Inferior parietal cortex (tissue), 1 donor: Measurements from ENCODE around the gene SSR1.

Source experiments
- DNase-seq: peaks from one replicate; pipeline ENCODE4 v3.0.0-alpha.2; 2016; ENCODE audit errors: extremely low spot score

The SSR1 gene

DNA sequence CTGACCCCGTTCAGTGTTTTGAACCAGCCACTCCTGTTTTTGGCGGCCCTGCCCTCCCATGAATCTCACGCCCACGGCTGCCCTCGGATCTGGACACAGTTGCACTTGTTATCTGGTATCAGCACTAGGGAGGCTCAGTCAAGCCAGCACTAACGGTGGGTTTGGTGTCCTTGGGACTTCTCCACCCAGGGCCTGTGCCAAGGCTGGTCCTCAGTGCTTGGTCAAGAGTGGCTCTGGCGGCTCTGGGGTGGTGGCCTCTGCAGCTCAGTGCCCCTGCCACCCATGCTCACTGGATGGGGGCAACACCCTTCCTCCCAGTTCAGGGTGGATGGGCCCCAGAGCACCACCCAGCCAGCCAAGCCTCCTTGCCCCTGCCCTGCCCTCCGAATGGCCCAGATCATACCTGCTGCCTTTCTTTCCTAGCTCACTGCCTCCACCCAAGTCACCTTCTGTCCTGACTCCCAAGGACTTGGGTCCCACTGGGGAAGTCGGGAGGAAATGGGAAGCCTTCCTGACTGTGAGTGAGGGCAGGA lies 54.7 kb downstream of the SSR1 start:
- DNase-seq, result no peak

DNA sequence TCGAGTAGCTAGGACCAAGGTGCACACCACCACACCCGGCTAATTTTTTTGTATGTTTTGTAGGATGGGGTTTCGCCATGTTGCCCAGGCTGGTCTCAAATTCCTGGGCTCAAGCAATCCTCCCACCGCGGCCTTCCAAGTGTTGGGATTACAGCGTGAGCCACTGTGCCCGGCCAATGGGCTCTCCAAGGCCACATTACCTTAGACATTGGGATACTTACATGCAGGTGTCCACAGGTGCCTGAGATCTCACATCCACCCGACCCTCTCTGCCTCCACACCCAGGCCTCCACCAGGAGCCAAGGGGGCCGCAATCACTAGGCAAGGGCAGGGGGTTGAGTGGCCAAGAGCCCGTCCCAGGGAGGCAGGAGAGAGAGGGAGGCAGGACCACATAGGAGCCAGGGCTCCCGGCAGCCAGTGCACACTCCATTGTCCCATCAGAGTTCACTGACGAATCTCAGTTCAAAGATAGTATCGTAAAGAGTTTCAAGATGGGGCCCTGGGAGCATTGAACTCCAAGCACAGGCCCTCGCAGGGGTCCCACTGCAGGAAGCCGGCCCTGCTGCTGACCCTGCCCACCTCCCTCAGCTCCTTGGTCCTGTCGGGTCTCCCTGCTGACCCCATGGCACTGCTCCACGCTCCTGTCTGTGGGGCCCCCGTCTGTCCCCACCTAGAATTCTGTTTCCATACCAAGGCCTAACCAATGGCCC lies 55.3 kb downstream of the SSR1 start:
- no peak for DNase-seq

DNA sequence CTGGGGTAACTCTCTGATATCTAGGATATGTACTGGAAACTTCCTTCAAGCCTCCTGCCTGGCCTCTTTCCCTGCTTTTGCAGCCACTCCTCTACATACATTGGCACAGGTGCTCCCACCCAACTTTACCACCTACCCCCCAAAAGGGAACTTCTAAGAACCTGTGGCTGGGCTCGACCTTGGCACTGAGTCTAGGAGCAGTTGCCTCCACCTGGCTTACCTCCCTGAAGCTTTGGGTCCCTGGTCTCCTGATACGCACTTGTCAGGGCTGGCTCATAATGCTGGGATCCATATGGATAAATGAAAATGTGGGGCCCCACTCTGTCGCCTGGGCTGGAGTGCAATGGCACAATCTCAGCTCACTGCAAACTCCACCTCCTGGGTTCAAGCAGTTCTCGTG lies 56.2 kb downstream of the SSR1 start:
- DNase-seq, result no peak

DNA sequence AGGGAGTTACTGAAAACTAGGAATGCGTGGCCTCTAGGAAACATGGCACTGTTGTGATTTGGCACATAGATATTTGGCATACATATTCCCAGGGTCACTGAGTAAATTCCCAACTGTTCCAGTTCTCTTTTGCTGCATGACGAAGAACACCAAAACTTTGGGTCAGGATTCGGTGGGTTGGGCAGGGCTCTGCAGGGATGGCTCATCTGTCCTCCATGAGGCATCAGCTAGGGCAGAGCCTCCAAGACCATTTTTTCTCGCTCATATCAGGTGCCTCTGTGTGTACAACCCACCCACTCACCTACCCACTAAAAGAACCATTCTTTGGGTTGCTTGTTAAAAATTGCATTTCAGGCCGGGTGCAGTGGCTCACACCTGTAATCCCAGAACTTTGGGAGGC lies 57.1 kb downstream of the SSR1 start:
- no peak for DNase-seq

DNA sequence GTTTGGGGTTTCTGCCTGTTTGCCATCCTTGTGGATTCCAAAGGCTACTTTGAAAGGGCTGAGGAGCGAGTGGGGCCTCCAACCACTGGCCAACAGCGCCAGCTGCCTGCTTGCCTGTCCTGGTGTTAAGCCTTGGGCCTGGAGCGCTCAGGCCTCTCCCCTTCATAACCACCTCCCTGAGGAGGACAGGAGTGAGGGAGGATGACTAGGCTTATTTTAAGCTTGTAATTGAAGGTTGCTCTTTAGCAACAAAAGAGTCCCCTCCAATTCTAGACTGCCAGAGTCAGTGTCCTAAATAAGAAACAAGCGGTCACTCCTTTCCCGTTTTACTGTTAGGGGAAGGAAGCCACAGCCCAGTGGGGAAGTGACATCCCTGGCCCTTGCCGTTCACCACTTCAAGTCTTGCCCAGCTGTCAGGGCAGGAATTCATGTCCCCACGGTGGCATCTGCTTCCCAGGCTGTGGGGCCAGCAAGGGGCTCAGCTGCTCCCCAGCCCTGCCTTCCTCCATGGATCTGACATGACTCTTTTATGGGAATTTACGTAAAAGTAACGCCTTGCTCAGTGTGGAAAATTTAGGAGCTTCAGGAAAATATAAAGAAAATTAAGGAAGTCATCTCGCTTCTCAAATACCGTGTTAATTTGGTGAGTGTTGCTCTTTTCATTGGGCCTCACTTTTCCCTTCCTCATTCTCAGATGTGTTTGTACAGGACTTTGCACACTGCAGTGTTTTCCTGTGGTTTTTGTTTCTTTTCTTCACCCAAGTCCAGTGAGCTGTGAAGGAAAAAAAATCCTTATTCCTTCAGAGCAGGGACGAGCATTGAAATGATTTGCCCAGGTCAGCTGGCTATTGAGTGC lies 57.8 kb downstream of the SSR1 start:
- DNase-seq, result no peak

DNA sequence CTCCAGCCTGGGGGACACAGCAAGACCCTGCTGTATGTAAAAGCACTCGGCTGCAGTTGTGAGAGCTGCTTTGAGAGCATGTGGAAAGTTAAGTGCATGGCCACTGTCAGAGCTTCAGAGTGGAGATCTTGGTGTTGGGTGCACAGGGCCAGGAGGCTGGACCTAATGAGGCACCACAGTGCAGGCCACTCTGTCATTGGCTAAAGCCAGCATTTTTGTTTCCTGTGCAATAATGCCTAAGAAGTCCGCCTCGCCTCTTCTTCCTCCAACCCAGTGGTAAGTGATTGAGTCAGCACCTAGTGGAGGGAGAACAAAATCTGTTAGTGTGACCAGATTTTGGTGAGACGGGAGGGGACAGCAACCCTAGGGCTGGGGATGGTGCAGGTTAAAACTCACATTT lies 60.6 kb downstream of the SSR1 start:
- DNase-seq, result no peak

DNA sequence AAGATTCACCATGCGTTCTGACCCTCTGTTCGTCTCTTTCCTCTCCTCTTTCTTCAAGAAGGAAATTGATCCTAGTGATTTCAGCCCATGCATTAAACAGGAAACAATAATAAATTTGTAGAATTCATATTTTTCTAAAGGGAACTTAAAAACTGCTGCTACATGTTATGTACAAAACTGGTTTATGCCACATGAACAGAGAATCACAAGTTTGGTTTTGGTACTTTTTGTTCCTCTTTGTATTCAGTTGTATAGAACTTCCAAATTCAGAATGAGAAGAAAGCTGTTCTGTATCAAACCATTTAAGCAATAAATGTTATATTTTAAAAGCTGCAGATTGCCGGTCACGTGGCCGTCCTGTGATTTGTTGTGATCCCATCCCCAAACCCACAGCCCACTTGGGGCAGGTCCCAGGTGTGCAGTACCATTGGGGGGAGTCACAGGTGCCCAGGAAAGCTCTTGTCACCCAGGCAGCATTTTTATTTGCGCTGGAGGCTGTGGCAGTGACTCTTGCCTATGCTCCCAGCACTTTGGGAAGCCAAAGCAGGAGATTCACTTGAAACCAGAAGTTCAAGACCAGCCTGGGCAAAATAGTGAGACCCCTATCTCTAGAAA lies 61.2 kb downstream of the SSR1 start:
- no peak for DNase-seq

DNA sequence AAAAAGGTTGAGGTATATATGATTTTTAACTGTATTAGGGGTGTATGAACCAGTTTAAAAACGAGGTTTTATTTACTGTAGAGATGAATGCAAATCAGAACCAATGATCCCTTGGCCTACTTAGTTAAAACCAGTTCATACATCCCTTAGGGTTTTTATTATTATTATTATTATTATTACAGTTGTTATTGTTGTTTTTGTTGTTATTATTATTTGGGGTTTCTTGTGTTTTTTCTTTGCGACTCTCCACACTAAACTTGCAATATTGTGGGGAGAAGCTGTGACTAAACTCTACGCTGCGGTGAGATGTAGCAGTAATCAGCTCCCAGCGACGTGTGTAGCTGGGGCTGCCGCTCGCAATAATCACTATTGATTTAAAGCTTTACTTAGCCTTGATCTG lies 62.2 kb downstream of the SSR1 start:
- DNase-seq, result no peak

DNA sequence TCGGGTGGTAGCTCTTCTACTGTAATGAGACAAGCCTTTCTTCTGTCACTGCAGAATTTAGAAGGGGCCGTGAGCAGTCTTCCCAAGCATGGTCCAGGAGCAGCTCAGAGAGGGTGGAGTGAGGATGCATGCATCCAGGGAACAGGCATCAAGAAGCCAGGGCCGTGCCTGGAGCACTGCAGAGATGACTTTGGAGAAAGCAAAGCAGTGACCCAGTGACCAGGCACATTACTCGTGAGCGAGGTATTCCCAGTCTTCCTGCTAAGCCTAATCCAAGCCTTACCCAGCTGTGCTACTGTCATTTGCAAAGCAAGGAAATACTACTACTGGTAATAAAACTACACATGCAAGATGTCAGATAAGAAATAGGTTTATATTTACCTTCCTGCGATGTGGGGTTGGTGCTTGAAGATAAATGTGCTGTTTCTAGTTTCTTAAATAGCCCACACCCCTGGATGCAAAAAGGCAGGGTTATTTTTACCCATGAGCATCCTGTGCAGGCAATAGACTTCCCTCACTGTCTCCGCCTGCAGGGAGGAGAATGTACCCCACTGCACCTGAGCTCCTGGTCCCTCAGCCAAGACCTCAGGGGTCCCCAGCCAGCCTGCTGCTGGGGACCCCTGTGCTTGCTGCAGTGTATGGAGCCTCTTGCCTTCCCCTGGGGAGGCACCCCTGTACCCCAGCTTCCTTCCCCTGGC lies 62.9 kb downstream of the SSR1 start:
- DNase-seq, result no peak

DNA sequence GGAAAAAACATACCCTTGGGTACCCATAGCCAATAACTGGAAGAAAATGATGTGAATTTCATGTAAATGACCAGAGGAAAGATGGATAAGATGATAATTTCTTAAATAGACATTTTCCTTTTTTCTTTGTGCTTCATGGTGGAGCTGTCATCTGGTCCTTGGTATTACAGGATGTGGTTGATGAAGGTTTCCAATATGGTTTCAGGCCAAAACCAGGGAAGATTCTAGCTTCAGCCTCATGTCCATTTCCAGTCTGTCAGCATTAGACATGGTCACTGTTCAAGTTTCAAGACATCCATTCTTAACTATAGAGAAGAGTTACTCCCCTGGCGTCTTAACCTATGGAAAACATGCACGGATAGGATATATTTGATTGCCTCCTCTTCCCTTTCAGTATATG lies 63.6 kb downstream of the SSR1 start:
- no peak for DNase-seq

DNA sequence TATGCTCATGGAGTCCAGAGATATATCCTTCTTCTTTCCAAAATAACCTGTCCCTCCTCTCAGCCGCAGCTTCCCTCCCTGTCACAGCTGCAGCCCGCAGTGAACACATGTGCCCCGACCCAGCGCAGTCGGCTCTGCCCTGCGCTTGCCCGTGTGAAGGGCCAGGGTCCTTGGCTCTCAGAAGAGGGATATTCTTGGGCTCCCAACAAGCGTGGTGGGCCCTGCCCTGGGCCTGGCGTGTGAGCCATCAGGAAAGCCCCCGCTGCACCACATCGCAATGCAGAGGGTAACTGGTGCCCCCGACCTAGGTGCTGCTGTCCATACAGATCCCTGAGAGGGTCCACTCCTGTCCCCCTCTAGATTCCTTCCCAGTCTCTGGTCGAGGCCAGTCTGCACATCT lies 65.2 kb downstream of the SSR1 start:
- no peak for DNase-seq

DNA sequence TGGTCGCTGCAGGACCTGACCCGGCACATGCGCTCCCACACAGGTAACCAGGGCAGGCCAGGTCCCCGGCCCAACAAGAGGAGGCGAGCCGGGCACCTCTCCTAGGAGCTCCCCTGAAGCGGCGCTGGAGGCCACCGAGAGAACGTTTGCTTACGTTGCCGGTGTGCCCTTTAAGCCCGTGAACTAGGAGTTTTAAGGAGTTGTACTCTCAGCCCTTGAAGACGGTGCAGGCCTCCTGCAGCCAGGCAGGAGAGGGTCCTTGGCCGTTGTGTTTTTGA lies 65.9 kb downstream of the SSR1 start:
- DNase-seq, result no peak

DNA sequence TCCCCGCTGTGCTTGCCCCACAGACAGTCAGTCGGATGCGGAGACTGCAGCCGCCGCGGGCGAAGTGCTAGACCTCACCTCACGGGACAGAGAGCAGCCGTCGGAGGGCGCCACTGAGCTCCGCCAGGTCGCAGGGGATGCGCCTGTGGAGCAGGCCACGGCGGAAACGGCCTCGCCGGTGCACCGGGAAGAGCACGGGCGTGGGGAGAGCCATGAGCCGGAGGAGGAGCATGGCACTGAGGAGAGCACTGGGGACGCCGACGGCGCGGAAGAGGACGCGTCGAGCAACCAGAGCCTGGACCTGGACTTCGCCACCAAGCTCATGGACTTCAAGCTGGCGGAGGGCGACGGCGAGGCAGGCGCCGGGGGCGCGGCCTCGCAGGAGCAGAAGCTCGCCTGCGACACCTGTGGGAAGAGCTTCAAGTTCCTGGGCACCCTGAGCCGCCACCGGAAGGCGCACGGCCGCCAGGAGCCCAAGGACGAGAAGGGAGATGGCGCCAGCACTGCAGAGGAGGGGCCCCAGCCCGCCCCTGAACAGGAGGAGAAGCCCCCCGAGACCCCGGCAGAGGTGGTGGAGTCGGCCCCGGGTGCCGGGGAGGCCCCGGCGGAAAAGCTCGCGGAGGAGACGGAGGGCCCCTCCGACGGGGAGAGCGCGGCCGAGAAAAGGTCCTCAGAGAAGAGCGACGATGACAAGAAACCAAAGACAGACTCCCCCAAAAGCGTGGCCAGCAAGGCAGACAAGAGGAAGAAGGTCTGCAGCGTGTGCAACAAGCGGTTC lies 66.4 kb downstream of the SSR1 start:
- DNase-seq, result no peak

DNA sequence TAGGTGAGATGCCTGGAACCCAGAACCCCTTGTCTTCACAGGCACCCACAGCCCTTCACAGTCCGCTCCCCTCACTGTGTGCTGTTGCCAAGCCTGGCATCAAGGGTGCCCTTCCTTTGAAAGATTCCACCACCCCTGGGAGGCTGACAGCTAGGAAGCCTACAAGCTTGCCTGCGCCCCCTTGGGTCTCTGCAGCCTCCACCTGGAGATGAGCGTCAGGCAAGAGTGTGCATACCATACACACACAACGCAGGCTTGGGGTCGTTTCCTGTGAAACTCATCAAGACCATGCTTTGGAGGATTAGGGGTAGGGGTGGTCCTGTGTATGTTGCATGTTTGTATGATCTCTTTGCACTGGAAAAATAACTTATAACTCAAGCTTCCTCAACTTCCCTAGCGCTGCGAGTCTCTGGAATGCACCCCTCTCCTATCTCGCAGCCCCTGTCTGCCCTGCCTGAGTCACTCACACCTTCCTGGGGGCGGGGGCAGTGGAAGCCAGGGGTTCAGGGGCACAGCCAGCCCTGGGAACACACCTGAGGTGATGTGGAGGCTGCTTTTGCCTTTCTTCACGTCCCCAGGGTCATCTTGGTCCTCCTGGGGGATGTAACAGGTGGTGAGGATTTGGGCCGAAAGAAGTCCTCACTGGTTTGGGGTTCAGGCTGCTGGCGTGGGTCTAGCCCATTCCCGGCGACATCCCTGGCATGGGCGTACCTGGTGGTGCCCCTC lies 67.2 kb downstream of the SSR1 start:
- DNase-seq, result no peak

DNA sequence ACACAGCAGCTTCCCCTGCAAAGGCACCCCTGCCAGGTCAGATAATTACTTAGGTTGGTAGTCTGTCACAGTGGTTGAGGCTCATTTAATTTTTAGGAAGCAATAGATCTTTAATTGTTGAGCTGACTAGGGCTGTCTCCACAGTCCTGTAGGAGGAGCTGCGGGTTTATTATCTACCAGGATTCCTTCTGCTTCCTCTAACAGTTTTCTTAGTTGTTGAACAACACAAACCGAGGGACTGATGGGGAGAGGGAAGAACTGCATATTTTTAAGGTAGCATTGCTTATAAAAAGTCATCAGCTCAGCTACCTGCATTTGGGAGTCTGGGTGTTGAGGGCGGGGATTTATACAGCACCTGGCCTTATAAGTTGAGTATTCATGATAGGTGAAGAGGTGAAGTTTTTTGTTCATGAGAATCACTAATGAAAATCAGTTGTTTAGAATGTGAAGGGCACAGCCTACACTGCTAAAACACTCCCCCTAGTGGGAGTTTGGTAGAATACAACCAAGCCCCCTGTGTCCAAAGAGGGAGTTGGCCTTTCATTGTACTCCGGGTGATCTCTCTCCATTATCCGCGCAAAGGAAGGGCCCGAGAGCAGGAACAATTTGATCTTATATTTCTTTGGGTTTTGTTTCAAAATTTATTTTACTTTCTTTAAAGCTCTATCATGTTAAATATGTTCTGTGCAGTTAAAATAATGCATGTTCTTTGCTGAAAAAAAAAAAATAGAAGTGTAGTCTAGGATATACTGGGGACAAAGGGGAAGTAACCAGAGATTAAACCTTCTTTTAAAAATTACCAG lies 69.6 kb downstream of the SSR1 start:
- peak; percentile 88 for DNase-seq

DNA sequence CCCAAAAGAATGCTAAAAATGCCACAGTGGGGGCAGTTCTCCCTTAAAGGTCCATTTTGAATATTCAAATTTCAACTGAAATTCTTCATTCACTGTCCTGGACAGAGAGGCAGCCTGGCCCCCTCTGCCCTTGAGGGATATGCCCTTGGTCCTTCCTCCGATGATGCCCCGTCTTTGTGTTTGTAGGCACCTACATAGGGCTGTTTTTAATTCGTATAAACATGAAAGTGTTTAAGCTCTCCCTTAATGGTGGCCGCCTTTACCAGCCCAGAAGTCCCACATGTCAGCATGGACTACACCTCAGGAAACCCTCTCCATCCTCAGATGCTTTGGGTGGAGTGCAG lies 70.2 kb downstream of the SSR1 start:
- DNase-seq, result no peak

DNA sequence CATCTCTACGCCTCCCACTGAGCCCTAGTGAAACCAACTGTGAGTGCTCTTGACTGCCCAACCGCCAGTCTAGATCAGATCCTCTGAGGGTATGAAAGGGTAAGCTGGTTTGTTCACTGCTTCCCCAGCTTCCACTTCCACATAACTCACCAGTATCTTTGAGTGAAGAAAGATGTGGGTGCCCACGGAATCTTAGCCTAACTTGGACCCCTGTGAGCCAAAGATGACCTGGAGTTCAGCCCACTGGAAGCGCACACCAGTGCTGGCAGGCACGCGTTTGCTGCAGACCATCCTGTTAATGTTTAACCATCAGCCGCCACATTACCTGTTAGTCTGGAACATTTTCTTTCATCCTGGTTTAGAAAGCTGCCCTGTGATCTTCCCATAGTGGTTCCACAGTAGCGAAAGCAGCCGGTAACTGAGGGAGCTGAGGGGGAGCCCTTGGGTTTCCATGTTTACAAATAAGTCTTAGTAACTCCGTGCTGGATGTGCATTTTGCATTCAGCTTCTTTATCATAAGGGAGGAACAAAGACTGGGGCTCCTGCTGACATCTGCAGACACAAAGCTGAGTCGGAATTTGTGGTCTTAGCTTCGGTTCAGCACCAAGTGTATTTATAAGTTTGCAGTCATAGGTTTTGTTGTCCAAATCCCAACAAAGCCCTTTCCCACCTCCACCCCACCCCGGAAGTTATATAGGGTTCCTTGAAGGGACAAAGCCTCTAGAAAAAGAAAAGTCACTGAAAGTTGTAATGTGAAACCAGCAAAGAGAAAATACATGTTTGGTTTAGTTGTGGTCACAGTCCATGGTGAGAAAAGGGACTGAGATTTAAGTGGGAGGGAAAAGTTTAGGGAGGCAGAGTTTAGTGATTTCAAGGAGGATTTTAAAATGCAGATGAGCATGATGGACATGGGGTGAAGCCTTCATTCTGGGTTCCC lies 71.0 kb downstream of the SSR1 start:
- no peak for DNase-seq

DNA sequence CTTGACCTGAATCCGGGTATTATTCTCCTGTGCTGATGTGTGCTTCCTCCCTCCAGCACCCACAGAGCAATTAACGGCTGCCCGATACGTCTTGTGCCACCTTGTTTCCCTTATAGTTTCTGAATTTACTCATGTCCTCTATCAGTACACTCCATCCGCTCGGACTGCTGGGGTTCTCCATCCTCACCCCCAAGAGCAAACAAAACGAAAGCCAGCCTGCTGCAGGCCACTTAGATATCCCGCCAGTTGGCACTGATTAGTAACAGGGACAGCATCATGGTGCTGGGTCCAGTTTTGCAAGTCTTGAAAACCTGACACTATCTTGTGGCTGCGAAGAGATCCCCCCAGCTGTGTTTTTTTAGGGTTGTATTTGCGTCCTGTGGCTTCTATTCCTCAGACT lies 71.8 kb downstream of the SSR1 start:
- DNase-seq, result no peak

DNA sequence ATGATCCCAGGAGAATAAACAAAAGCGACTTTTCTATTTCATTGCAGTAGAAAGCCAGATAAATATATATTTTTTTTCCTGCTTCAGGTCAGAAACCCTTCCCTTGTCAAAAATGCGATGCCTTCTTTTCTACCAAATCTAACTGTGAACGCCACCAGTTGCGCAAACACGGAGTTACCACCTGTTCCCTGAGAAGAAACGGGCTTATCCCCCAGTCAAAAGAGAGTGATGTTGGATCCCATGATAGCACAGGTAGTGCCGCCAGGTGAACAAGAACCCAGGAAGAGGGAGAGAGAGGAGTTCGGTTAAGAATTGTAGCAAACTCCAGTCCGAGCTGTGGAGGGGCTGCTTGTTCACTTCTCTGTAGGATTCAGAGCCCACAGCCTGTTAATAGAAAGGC lies 72.6 kb downstream of the SSR1 start:
- DNase-seq, result no peak
